ENCODE data around the gene SLC4A2. TPM values are rescaled to one million over a fixed set of nuclear protein-coding genes. Genes with fewer than 3 reads are reported as not detected.

The SLC4A2 gene
- total and polyA plus RNA-seq, 2 of the 8 experiments (the other 6 are each of a cell fraction or from before 2014, with no cell fraction given): 72.6 to 147 TPM

DNA sequence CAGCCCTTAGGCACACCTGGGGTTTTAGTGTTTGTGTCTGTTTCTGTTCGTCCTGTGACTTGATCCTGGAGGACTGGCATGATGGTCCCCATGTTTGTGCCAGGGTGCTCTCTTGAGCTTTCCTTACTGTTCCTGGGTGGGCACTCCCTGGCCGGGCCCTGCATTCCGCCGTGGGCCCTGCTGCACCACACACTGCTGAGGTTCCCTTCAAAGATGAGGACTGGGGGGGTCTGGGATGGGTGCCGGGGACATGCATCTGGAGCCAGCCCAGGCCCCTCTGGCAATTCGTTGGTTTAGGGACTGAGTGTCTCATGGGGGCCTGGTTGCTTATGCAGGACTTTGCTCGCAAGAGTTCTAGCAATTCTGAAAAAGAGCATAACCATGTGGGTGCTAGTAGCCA is 31.6 kb downstream of the SLC4A2 start:
- Histone ChIP-seq H2BK12ac (ENCODE audit: low read depth, low read length) (no peak overlapping the region), H2AFZ (ENCODE audit: low read length) (no peak overlapping the region), H3K36me3 (ENCODE audit: control insufficient read depth in 2 of 4, insufficient read depth in 4 of 4, low read length in 3 of 4) (no peaks in the 10 kb centered on the region), H3K9me3 (ENCODE audit: insufficient read depth in 2 of 2, low read depth in 1 of 2, low read length in 1 of 2) (no peaks in the 10 kb centered on the region), H3K4ac (replicated peaks; ENCODE audit: insufficient read length, low read depth, low read length) (no peak overlapping the region), H3K56ac (replicated peaks; ENCODE audit: insufficient read length, low read depth, low read length) (no peak overlapping the region), H2BK20ac (ENCODE audit: low read length) (no peak overlapping the region), H3K79me1 (ENCODE audit: low read depth, low read length) (peaks cover 16% of the 10 kb centered on the region; the same call in 1 of the 2 replicates), H4K91ac (replicated peaks; ENCODE audit: insufficient read length, low read length) (no peak overlapping the region), H3K23me2 (ENCODE audit: low read depth, low read length) (peaks cover 13% of the 10 kb centered on the region; the same call in 1 of the 2 replicates), H3K9ac (replicated peaks in 1 of 4; ENCODE audit: extremely low read depth in 1 of 4, low read depth in 3 of 4, low read length in 3 of 4) (no peak overlapping the region), H3K27ac (ENCODE audit: low read depth, low read length) (no peak overlapping the region), H2AK5ac (ENCODE audit: low read depth, low read length) (no peak overlapping the region), H3K79me2 (ENCODE audit: control insufficient read depth in 1 of 2, insufficient read depth in 2 of 2, low read length in 2 of 2) (peaks cover 11 to 79% of the 10 kb centered on the region in 2 experiments; a peak in 3 of 4 replicates), H3K4me1 (replicated peaks in 1 of 4; ENCODE audit: control insufficient read depth in 3 of 4, insufficient read depth in 4 of 4, low read length in 3 of 4) (peaks cover 3 to 30% (median 20%) of the 10 kb centered on the region in 4 experiments), H3K14ac (ENCODE audit: insufficient read length) (no peak overlapping the region), H3K4me3 (ENCODE audit: extremely low read depth in 1 of 4, insufficient read depth in 2 of 4, low read depth in 3 of 4, low read length in 4 of 4) (no peak overlapping the region), H4K5ac (ENCODE audit: insufficient read length, low read depth, low read length) (no peak overlapping the region), H2BK120ac (replicated peaks; ENCODE audit: low read depth, low read length) (no peak overlapping the region), H2BK5ac (ENCODE audit: low read depth, low read length) (no peak overlapping the region), H3K18ac (ENCODE audit: extremely low read depth, low read length) (no peak overlapping the region), H4K8ac (ENCODE audit: extremely low read depth, insufficient read depth, low read length) (no peak overlapping the region), H3K4me2 (ENCODE audit: insufficient read depth in 1 of 2, low read depth in 2 of 2, low read length in 2 of 2) (no peak overlapping the region), H2BK15ac (ENCODE audit: low read length) (no peak overlapping the region), H4K20me1 (replicated peaks in 1 of 2; ENCODE audit: control insufficient read depth in 1 of 2, insufficient read depth in 2 of 2, low read length in 2 of 2) (peaks cover 46 to 63% of the 10 kb centered on the region in 2 experiments), H3K23ac (ENCODE audit: insufficient read length) (no peak overlapping the region), H3K27me3 (replicated peaks in 1 of 4; ENCODE audit: control insufficient read depth in 3 of 4, extremely low read depth in 1 of 4, insufficient read depth in 3 of 4, low read length in 3 of 4) (peaks cover 0 to 21% (median 9%) of the 10 kb centered on the region in 4 experiments; a peak in 6 of 7 replicates)
- no peak for DNase-seq (ENCODE audit: low read depth in 1 of 2, low spot score in 2 of 2)
- CTCF ChIA-PET (ENCODE audit: partially characterized antibody): interaction anchor here (0.8 to 15.1 kb wide), 22 partner anchors 14 to 182 kb away, joined by 3 to 448 read pairs (median 5); no protein-coding TSS in a partner anchor
- WGBS, 2 experiments (ENCODE audit: extremely low coverage in 1 of 2, insufficient coverage in 1 of 2, insufficient read length in 1 of 2, insufficient replicate concordance in 2 of 2, low coverage in 1 of 2, low lambda C conversion rate in 2 of 2, missing lambda C conversion rate in 1 of 2): 87% methylated on average over 7 of the region's 7 CpGs; no CpG with 5 or more reads in 1 of the 2 experiments
- POLR2A ChIA-PET (ENCODE audit: partially characterized antibody): interaction anchor here (0.7 to 4.9 kb wide), 2 partner anchors 13 to 41 kb away, joined by 3 to 33 read pairs; no protein-coding TSS in a partner anchor
- FAIRE-seq: no peak

All from H1 (cell line).